HepG2 (cell line): ENCODE results near the gene GSK3A. TPM values are rescaled to one million over a fixed set of nuclear protein-coding genes. Genes with fewer than 3 reads are reported as not detected.

Source experiments
- ARNT2 ChIP-seq: sonication (generic); formaldehyde crosslinking; IDR thresholded peaks from 2 replicates; pipeline ENCODE4 v1.8.0; 2022; ENCODE audit warnings: mild to moderate bottlenecking, low read depth, missing genetic modification reagents, moderate library complexity
- BCL3 ChIP-seq: sonication (generic); formaldehyde crosslinking; IDR thresholded peaks from 2 replicates; pipeline ENCODE4 v1.5.1; 2020; ENCODE audit warnings: mild to moderate bottlenecking, missing genetic modification reagents, moderate library complexity
- BRCA1 ChIP-seq: sonication (generic); formaldehyde crosslinking; IDR thresholded peaks from 2 replicates; pipeline ENCODE4 v1.4.0; 2020; ENCODE audit warnings: missing genetic modification reagents
- GATA4 ChIP-seq: sonication (generic); IDR thresholded peaks from 2 replicates; pipeline ENCODE4 v1.6.1; 2016; ENCODE audit warnings: antibody characterized with exemption, low read depth, borderline replicate concordance
- GFI1 ChIP-seq: sonication (generic); formaldehyde crosslinking; IDR thresholded peaks from 2 replicates; pipeline ENCODE4 v1.5.0; 2020; ENCODE audit warnings: missing genetic modification reagents, mild to moderate bottlenecking, borderline replicate concordance
- KLF15 ChIP-seq: sonication (generic); formaldehyde crosslinking; IDR thresholded peaks from 2 replicates; pipeline ENCODE4 v1.8.1; 2023; ENCODE audit warnings: borderline replicate concordance, mild to moderate bottlenecking, inconsistent platforms, missing genetic modification reagents, mixed read lengths
- MYPOP ChIP-seq: sonication (generic); formaldehyde crosslinking; IDR thresholded peaks from 2 replicates; pipeline ENCODE4 v1.8.1; 2023; ENCODE audit warnings: mild to moderate bottlenecking, moderate library complexity, missing genetic modification reagents
- PCBP2 ChIP-seq: fragments of 200-400 bp; formaldehyde crosslinking; optimal IDR thresholded peaks from 2 replicates; pipeline ENCODE3; 2018; ENCODE audit warnings: low read length, low read depth; ENCODE audit not compliant: poor library complexity, severe bottlenecking
- RBAK ChIP-seq: sonication (generic); formaldehyde crosslinking; IDR thresholded peaks from 2 replicates; pipeline ENCODE4 v1.5.1; 2020; ENCODE audit warnings: mild to moderate bottlenecking, missing genetic modification reagents
- SP5 ChIP-seq: IDR thresholded peaks from 2 replicates; pipeline ENCODE4 v1.6.1; 2016; ENCODE audit warnings: low read depth, borderline replicate concordance
- TBX3 ChIP-seq: fragments of 450-650 bp; IDR thresholded peaks from 2 replicates; pipeline ENCODE4 v1.6.1; 2017; ENCODE audit warnings: antibody characterized with exemption, mild to moderate bottlenecking, inconsistent platforms, borderline replicate concordance
- ZBTB40 ChIP-seq, 2 experiments: fragments of 450-650 bp in 1 of 2; sonication (generic) in 1 of 2; formaldehyde crosslinking in 1 of 2; IDR thresholded peaks; 2 replicates each; pipeline versions ENCODE4 v1.6.1 to v1.8.0; 2016 to 2022; ENCODE audit warnings: antibody characterized with exemption in 1 of 2, mild to moderate bottlenecking in 1 of 2, missing genetic modification reagents in 1 of 2
- ZEB1 ChIP-seq: IDR thresholded peaks from 2 replicates; pipeline ENCODE4 v1.6.1; 2012; ENCODE audit warnings: mild to moderate bottlenecking, low read depth, inconsistent platforms; ENCODE audit not compliant: insufficient replicate concordance
- ZFP36L2 ChIP-seq: sonication (generic); formaldehyde crosslinking; IDR thresholded peaks from 2 replicates; pipeline ENCODE4 v1.4.0; 2020; ENCODE audit warnings: missing genetic modification reagents
- ZNF124 ChIP-seq: sonication (generic); formaldehyde crosslinking; IDR thresholded peaks from 2 replicates; pipeline ENCODE4 v1.4.0; 2020; ENCODE audit warnings: missing genetic modification reagents
- ZNF615 ChIP-seq: sonication (generic); formaldehyde crosslinking; IDR thresholded peaks from 2 replicates; pipeline ENCODE4 v1.5.0; 2020; ENCODE audit warnings: mild to moderate bottlenecking, missing genetic modification reagents, borderline replicate concordance
- ZNF660 ChIP-seq: sonication (generic); formaldehyde crosslinking; IDR thresholded peaks from 2 replicates; pipeline ENCODE4 v1.5.1; 2020; ENCODE audit warnings: mild to moderate bottlenecking, low read depth, missing genetic modification reagents, borderline replicate concordance
- polyA plus RNA-seq, 8 experiments: library from polyadenylated mRNA; depleted of rRNA in 3 of 8; stranded (reverse) in 7 of 8; unstranded in 1 of 8; fragments of >200 nt; fragmentation: Illumina TruSeq in 4 of 8; extraction: Trizol in 4 of 8; gene quantifications; 2 replicates each; pipeline versions ENCODE4 v1.2.1 to v1.2.3, GENCODE V29; 2011 to 2016; ENCODE audit warnings: low read depth in 4 of 8, missing spikeins in 1 of 8, mixed read lengths in 1 of 8; ENCODE audit not compliant: insufficient read depth in 1 of 8
- total RNA-seq, 5 experiments: library from RNA; depleted of rRNA; stranded (reverse); fragments of >200 nt; fragmentation: Illumina TruSeq; extraction: Trizol; gene quantifications; 2 replicates each; pipeline ENCODE4 v1.2.3, GENCODE V29; 2016; ENCODE audit warnings: low read depth in 1 of 5

The GSK3A gene
- total and polyA plus RNA-seq, 2 of the 13 experiments (the other 11 are each of a cell fraction or from before 2014, with no cell fraction given): 16.9 to 52.5 TPM

GRCh38 chr19:42244347-42245220, 2.2 kb upstream of the GSK3A start (continued):
- TF ChIP-seq PCBP2 (peak; percentile 70), RBAK (CRISPR knock-in tag) (no peak), ZBTB40 (IDR thresholded peaks at IDR 0.05) (no peak), ZBTB40 (CRISPR knock-in tag; IDR thresholded peaks at IDR 0.05) (peak; percentile 48; the same call in 1 of the 2 replicates), KLF15 (CRISPR knock-in tag) (no peak), ZEB1 (peak; percentile 38), BCL3 (CRISPR knock-in tag) (no peak), GATA4 (no peak), ARNT2 (CRISPR knock-in tag) (no peak), GFI1 (CRISPR knock-in tag) (no peak), BRCA1 (CRISPR knock-in tag) (no peak), ZFP36L2 (CRISPR knock-in tag) (no peak), ZNF615 (no peak), ZNF660 (CRISPR knock-in tag) (no peak), ZNF124 (0 out of 2 replicates have a peak, but pooled peaks have one; percentile 73), MYPOP (CRISPR knock-in tag) (peak; percentile 75; the same call in 1 of the 2 replicates), SP5 (CRISPR knock-in tag) (no peak), TBX3 (no peak)
